K562 (cell line): ENCODE data around the gene TUT1. TPM values are rescaled to one million over a fixed set of nuclear protein-coding genes. Genes with fewer than 3 reads are reported as not detected.

Experiments
- ARID3A ChIP-seq: IDR thresholded peaks from 2 replicates; pipeline ENCODE4 v1.6.1; 2012; ENCODE audit warnings: low read depth, low read length, improper control_type of control experiment, borderline replicate concordance
- ATF7 ChIP-seq: fragments of 450-650 bp; IDR thresholded peaks from 2 replicates; pipeline ENCODE4 v1.7.1; 2014; ENCODE audit warnings: mild to moderate bottlenecking, moderate library complexity
- BRCA1 ChIP-seq, 2 experiments: fragments of 450-650 bp in 1 of 2; sonication (generic) in 1 of 2; formaldehyde crosslinking in 1 of 2; IDR thresholded peaks; 2 replicates each; pipeline versions ENCODE4 v1.5.0 to v1.6.1; 2017 to 2020; ENCODE audit warnings: mild to moderate bottlenecking in 1 of 2, missing genetic modification reagents in 1 of 2
- CREB3L1 ChIP-seq: fragments of 450-650 bp; IDR thresholded peaks from 2 replicates; pipeline ENCODE4 v1.6.1; 2014; ENCODE audit warnings: low read depth, mild to moderate bottlenecking, moderate library complexity, borderline replicate concordance
- FOXO4 ChIP-seq: fragments of 450-650 bp; formaldehyde crosslinking; IDR thresholded peaks from 2 replicates; pipeline ENCODE4 v1.4.0; 2020; ENCODE audit warnings: mild to moderate bottlenecking, moderate library complexity
- MAFF ChIP-seq: IDR thresholded peaks from 2 replicates; pipeline ENCODE4 v1.6.1; 2012; ENCODE audit warnings: low read length, improper control_type of control experiment
- MEF2A ChIP-seq: IDR thresholded peaks from 2 replicates; pipeline ENCODE4 v1.6.1; 2011; ENCODE audit warnings: low read depth, mild to moderate bottlenecking, low read length, moderate library complexity; ENCODE audit not compliant: control insufficient read depth
- MLX ChIP-seq, 2 experiments: fragments of 450-650 bp in 1 of 2; sonication (generic) in 1 of 2; formaldehyde crosslinking; conservative IDR thresholded peaks; 2 replicates each; pipeline versions ENCODE4 v1.4.0 to v1.8.1; 2020 to 2022; ENCODE audit warnings: mild to moderate bottlenecking in 1 of 2, missing genetic modification reagents in 1 of 2
- NFE2 ChIP-seq: IDR thresholded peaks from 2 replicates; pipeline ENCODE4 v1.6.1; 2014; ENCODE audit warnings: antibody characterized with exemption, low read depth
- NR2C1 ChIP-seq, 2 experiments: fragments of 450-650 bp; IDR thresholded peaks; 2 replicates each; pipeline ENCODE4 v1.6.1; 2017; ENCODE audit warnings: mild to moderate bottlenecking in 2 of 2, antibody characterized with exemption in 1 of 2, inconsistent platforms in 1 of 2, missing compliant biosample characterization in 1 of 2, missing genetic modification characterization in 1 of 2
- NR2C2 ChIP-seq, 2 experiments: fragments of 200-800 bp in 1 of 2; sonication (Bioruptor generic) in 1 of 2; sonication (generic) in 1 of 2; formaldehyde crosslinking in 1 of 2; IDR thresholded peaks; 2 replicates each; pipeline versions ENCODE4 v1.6.1 to v1.8.0; 2016 to 2022; ENCODE audit warnings: mild to moderate bottlenecking in 1 of 2, missing compliant biosample characterization in 1 of 2, missing genetic modification characterization in 1 of 2, missing genetic modification reagents in 1 of 2
- PREB ChIP-seq: sonication (generic); formaldehyde crosslinking; IDR thresholded peaks from 2 replicates; pipeline ENCODE4 v1.8.1; 2023; ENCODE audit warnings: mild to moderate bottlenecking, missing genetic modification reagents
- SOX6 ChIP-seq: fragments of 450-650 bp; IDR thresholded peaks from 2 replicates; pipeline ENCODE4 v1.6.1; 2014; ENCODE audit warnings: mild to moderate bottlenecking
- SRSF1 ChIP-seq: fragments of 200-400 bp; formaldehyde crosslinking; IDR thresholded peaks from 2 replicates; pipeline ENCODE4 v1.6.1; 2017; ENCODE audit warnings: mild to moderate bottlenecking, low read depth, low read length, moderate library complexity
- TRIM24 ChIP-seq, 2 experiments: fragments of 450-650 bp; IDR thresholded peaks; 2 replicates each; pipeline ENCODE4 v1.6.1; 2016
- ZNF24 ChIP-seq: fragments of 450-650 bp; IDR thresholded peaks from 2 replicates; pipeline ENCODE4 v1.6.1; 2016
- ZNF253 ChIP-seq: fragments of 250-450 bp; sonication (Bioruptor Pico); conservative IDR thresholded peaks from 2 replicates; pipeline ENCODE4 v1.6.1; 2021; ENCODE audit warnings: mild to moderate bottlenecking
- ZNF551 ChIP-seq: fragments of 250-450 bp; sonication (Bioruptor Pico); IDR thresholded peaks from 2 replicates; pipeline ENCODE4 v1.5.0; 2021; ENCODE audit warnings: mild to moderate bottlenecking, moderate library complexity
- ZNF561 ChIP-seq: fragments of 450-650 bp; formaldehyde crosslinking; conservative IDR thresholded peaks from 2 replicates; pipeline ENCODE4 v1.4.0; 2020; ENCODE audit warnings: mild to moderate bottlenecking, moderate library complexity
- ZNF77 ChIP-seq: fragments of 250-450 bp; sonication (Bioruptor Pico); IDR thresholded peaks from 2 replicates; pipeline ENCODE4 v1.5.0; 2020
- ZSCAN29 ChIP-seq: fragments of 450-650 bp; IDR thresholded peaks from 2 replicates; pipeline ENCODE4 v1.6.1; 2017
- polyA plus RNA-seq, 8 experiments: library from polyadenylated mRNA; depleted of rRNA in 4 of 8; stranded (reverse) in 5 of 8; unstranded in 3 of 8; fragments of >200 nt; fragmentation: Nextera tagmentation in 2 of 8; fragmentation: Illumina TruSeq in 1 of 8; extraction: Ambion mirVana in 2 of 8; extraction: Trizol in 1 of 8; gene quantifications; 2 replicates each; pipeline versions ENCODE4 v1.2.1 to v1.2.3, GENCODE V29; 2011 to 2014; ENCODE audit warnings: inconsistent platforms in 1 of 8, missing spikeins in 1 of 8
- total RNA-seq, 7 experiments: library from RNA; depleted of rRNA in 6 of 7; stranded (reverse); fragments of >200 nt in 6 of 7; fragmentation: Illumina TruSeq in 2 of 7; extraction: Trizol in 2 of 7; gene quantifications; 2 replicates each; pipeline versions ENCODE4 v1.2.1 to v1.2.3, GENCODE V29; 2011 to 2021; ENCODE audit warnings: low replicate concordance in 1 of 7

TUT1 gene
- total and polyA plus RNA-seq, 9 of the 15 experiments (the other 6 are each of a cell fraction or from before 2014, with no cell fraction given), result 0.66 to 44.3 (median 15.7) TPM

- TF ChIP-seq ARID3A, result no peak
- TF ChIP-seq TRIM24 (IDR thresholded peaks at IDR 0.05), result no peak
- TF ChIP-seq BRCA1 (IDR thresholded peaks at IDR 0.05), result no peak
- no peak for TF ChIP-seq BRCA1 (CRISPR knock-in tag; IDR thresholded peaks at IDR 0.05)
- peak; percentile 47; the same call in 1 of the 2 replicates for TF ChIP-seq ATF7
- TF ChIP-seq ZNF24, result no peak
- no peak; the same call in 1 of the 2 replicates for TF ChIP-seq MAFF
- peak; percentile 74 for TF ChIP-seq NR2C2 (CRISPR knock-in tag; IDR thresholded peaks at IDR 0.05)
- peak; percentile 64 for TF ChIP-seq NR2C2 (tag; IDR thresholded peaks at IDR 0.05)
- 0 out of 2 replicates have a peak, but pooled peaks have one; percentile 30 for TF ChIP-seq SOX6
- peak; percentile 85 for TF ChIP-seq NFE2
- TF ChIP-seq FOXO4, result no peak
- TF ChIP-seq CREB3L1, result peak; percentile 54
- TF ChIP-seq ZNF561 (CRISPR knock-in tag), result no peak
- no peak for TF ChIP-seq SRSF1
- TF ChIP-seq PREB, result no peak
- TF ChIP-seq MEF2A, result no peak
- TF ChIP-seq ZSCAN29, result no peak
- TF ChIP-seq ZNF77 (CRISPR knock-in tag), result no peak
- TF ChIP-seq ZNF253, result no peak
- TF ChIP-seq MLX (CRISPR knock-in tag; conservative IDR thresholded peaks at IDR 0.05), result 0 out of 4 replicates have a peak, but pooled peaks of 1 of the 2 experiments have one; percentile 56
- TF ChIP-seq ZNF551, result no peak
- peak; percentile 20; the same call in 1 of the 2 replicates for TF ChIP-seq NR2C1 (IDR thresholded peaks at IDR 0.05)
- no peak for TF ChIP-seq NR2C1 (tag; IDR thresholded peaks at IDR 0.05)
Observed at GRCh38 chr11:62556108-62556874, 35.0 kb downstream of the TUT1 start (continued).
